ENCODE results near the gene ZMYND8. TPM values are rescaled to one million over a fixed set of nuclear protein-coding genes. Genes with fewer than 3 reads are reported as not detected.

Gene ZMYND8
- total RNA-seq, 1 experiment from 2014 or later, result 29.0 TPM

DNA sequence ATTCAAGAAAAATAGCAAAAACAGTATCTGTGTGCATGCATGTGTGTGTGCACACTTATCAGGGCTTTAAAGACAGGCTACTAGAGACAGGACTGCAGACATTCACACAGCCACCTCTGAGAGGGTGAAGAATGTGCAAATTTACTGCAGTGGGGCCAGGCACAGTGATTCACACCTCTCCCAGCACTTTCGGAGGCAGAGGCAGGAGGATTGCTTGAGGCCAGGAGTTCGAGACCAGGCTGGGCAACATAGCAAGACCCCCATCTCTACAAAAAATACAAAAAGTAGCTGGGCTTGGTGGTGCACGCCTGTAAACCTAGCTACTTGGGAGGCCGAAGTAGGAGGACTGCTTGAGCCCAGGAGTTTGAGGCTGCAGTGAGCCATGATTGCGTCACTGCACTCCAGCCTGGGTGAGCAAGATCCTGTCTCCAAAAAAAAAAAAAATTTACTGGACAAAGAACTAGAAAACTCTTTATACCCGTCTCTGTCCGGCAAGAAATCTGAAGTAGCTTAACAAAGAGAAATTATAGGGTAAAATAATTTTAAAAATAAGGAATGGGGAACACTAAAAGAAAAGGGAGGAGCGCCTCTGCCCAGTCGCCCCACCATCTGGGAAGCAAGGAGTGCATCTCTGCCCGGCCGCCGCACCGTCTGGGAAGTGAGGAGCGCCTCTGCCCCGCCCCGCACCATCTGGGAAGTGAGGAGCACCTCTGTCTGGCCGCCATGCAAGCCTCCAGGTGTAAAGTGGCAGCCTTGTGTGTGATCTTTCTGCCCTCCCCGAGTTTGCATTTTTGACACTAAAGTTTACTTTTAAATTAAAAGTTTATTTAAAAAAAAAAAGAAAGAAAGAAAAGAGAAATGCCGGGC, 105.1 kb downstream of the ZMYND8 start:
- DNase-seq (ENCODE audit: low read depth, low spot score) (no peak), ATAC-seq (no peak)
- no peak overlapping the region for H3K27ac ChIP-seq (ENCODE audit: low read depth, low read length)
- H3K4me2 ChIP-seq (ENCODE audit: low read length), result no peak overlapping the region
- H3K9ac ChIP-seq (ENCODE audit: low read length), result no peak overlapping the region
- H3K36me3 ChIP-seq (ENCODE audit: control insufficient read depth in 1 of 2, insufficient read depth in 2 of 2, low read length in 2 of 2), result peaks cover 18 to 40% of the 10 kb centered on the region in 2 experiments
- TF ChIP-seq ZBTB33 (IDR thresholded peaks at IDR 0.05; ENCODE audit: extremely low read depth, insufficient replicate concordance, low read length) (no peak), ZFX (IDR thresholded peaks at IDR 0.05) (no peak), ZNF274 (IDR thresholded peaks at IDR 0.05; ENCODE audit: low read depth, low read length) (no peak), SP1 (IDR thresholded peaks at IDR 0.05; ENCODE audit: low read depth) (no peak), ATF3 (IDR thresholded peaks at IDR 0.05) (no peak), SRF (IDR thresholded peaks at IDR 0.05; ENCODE audit: low read depth) (no peak), RAD21 (IDR thresholded peaks at IDR 0.05; ENCODE audit: low read depth) (no peak), TCF7L2 (IDR thresholded peaks at IDR 0.05; ENCODE audit: borderline replicate concordance, extremely low read depth, insufficient read depth, insufficient read length) (no peak), FOSL1 (IDR thresholded peaks at IDR 0.05; ENCODE audit: low read depth) (no peak)
- TF ChIP-seq, protein P1, sequence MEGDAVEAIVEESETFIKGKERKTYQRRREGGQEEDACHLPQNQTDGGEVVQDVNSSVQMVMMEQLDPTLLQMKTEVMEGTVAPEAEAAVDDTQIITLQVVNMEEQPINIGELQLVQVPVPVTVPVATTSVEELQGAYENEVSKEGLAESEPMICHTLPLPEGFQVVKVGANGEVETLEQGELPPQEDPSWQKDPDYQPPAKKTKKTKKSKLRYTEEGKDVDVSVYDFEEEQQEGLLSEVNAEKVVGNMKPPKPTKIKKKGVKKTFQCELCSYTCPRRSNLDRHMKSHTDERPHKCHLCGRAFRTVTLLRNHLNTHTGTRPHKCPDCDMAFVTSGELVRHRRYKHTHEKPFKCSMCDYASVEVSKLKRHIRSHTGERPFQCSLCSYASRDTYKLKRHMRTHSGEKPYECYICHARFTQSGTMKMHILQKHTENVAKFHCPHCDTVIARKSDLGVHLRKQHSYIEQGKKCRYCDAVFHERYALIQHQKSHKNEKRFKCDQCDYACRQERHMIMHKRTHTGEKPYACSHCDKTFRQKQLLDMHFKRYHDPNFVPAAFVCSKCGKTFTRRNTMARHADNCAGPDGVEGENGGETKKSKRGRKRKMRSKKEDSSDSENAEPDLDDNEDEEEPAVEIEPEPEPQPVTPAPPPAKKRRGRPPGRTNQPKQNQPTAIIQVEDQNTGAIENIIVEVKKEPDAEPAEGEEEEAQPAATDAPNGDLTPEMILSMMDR (IDR thresholded peaks at IDR 0.05 in 2 of 3, conservative IDR thresholded peaks at IDR 0.05 in 1 of 3; ENCODE audit: borderline replicate concordance in 1 of 3, insufficient read depth in 1 of 3, low read depth in 2 of 3, low read length in 2 of 3), result no peak
- H2AFZ ChIP-seq (ENCODE audit: low read depth, low read length, poor library complexity, severe bottlenecking), result no peak overlapping the region
- intact Hi-C loops (cut with micrococcal nuclease), result no loop called here
- H4K20me1 ChIP-seq (ENCODE audit: insufficient read depth), result no peaks in the 10 kb centered on the region
- H3K4me1 ChIP-seq (ENCODE audit: control insufficient read depth in 1 of 2, insufficient read depth in 2 of 2, low read length in 2 of 2), result no peaks in the 10 kb centered on the region
- no TSS peak for BruUV-seq (replicated peaks)
- no peak overlapping the region for H3K4me3 ChIP-seq (replicated peaks in 1 of 2; ENCODE audit: low read depth in 1 of 2, low read length in 2 of 2)
- ChIA-PET CTCF (no interaction called here), POLR2A (no interaction called here), RAD21 (ENCODE audit: low non-redundant PET in 1 of 2, low total read pairs in 2 of 2, uncharacterized antibody in 2 of 2, unreplicated experiment in 2 of 2) (no interaction called here)
- no peaks in the 10 kb centered on the region for H3K9me3 ChIP-seq (ENCODE audit: control insufficient read depth in 1 of 2, insufficient read depth in 1 of 2, low read depth in 1 of 2, low read length in 2 of 2)
- no peaks in the 10 kb centered on the region for H3K27me3 ChIP-seq (ENCODE audit: insufficient read depth, low read length)
- peaks cover 6% of the 10 kb centered on the region; the same call in 1 of the 2 replicates for H3K79me2 ChIP-seq (ENCODE audit: insufficient read depth, low read length)
- no peaks in the 10 kb centered on the region for H3K9me2 ChIP-seq (ENCODE audit: insufficient read depth)

Measured in HCT116 (cell line).